SK-N-SH treated with all-trans-retinoic acid at 6 μM for 48 hours (cell line): Measurements from ENCODE around the gene AREL1.
A peak's percentile ranks its signal among the peaks of the same experiment; 100 is the strongest.

ENCODE experiments used
- ATAC-seq: fragments of 200-7000 bp; cut with Tn5 transposase; 3 replicates; pipeline ENCODE4 v1.9.1; 2020; ENCODE audit warnings: mild to moderate bottlenecking, moderate library complexity
- ESRRG ChIP-seq: fragments of 250-450 bp; sonication (Bioruptor Pico); IDR thresholded peaks from 2 replicates; pipeline ENCODE4 v1.6.1; 2021; ENCODE audit warnings: mild to moderate bottlenecking
- GLIS3 ChIP-seq: fragments of 250-450 bp; sonication (Bioruptor Pico); IDR thresholded peaks from 2 replicates; pipeline ENCODE4 v1.5.0; 2020; ENCODE audit warnings: mild to moderate bottlenecking, moderate library complexity
- ISL1 ChIP-seq: fragments of 250-450 bp; sonication (Bioruptor Pico); IDR thresholded peaks from 2 replicates; pipeline ENCODE4 v2.1.2; 2022; ENCODE audit warnings: mild to moderate bottlenecking, moderate library complexity
- OSR1 ChIP-seq: fragments of 250-450 bp; sonication (Bioruptor Pico); IDR thresholded peaks from 2 replicates; pipeline ENCODE4 v1.8.0; 2022; ENCODE audit warnings: moderate library complexity, mild to moderate bottlenecking, inconsistent platforms
- PPARA ChIP-seq: fragments of 250-450 bp; sonication (Bioruptor Pico); IDR thresholded peaks from 2 replicates; pipeline ENCODE4 v1.5.0; 2020; ENCODE audit warnings: mild to moderate bottlenecking, borderline replicate concordance
- RARB ChIP-seq: fragments of 250-450 bp; sonication (Bioruptor Pico); IDR thresholded peaks from 2 replicates; pipeline ENCODE4 v1.8.0; 2021; ENCODE audit warnings: mild to moderate bottlenecking, moderate library complexity
- SNAI2 ChIP-seq: fragments of 250-450 bp; sonication (Bioruptor Pico); IDR thresholded peaks from 2 replicates; pipeline ENCODE4 v1.5.0; 2020; ENCODE audit warnings: mild to moderate bottlenecking, moderate library complexity
- TCF4 ChIP-seq: fragments of 250-450 bp; sonication (Bioruptor Pico); IDR thresholded peaks from 2 replicates; pipeline ENCODE4 v1.8.0; 2021; ENCODE audit warnings: mild to moderate bottlenecking, moderate library complexity, borderline replicate concordance
- TOX ChIP-seq: fragments of 250-450 bp; sonication (Bioruptor Pico); IDR thresholded peaks from 2 replicates; pipeline ENCODE4 v1.8.0; 2021; ENCODE audit warnings: mild to moderate bottlenecking, moderate library complexity, borderline replicate concordance
- ZC3H10 ChIP-seq: fragments of 250-450 bp; sonication (Bioruptor Pico); IDR thresholded peaks from 2 replicates; pipeline ENCODE4 v1.5.1; 2021; ENCODE audit warnings: mild to moderate bottlenecking, moderate library complexity
- ZFP3 ChIP-seq: fragments of 250-450 bp; sonication (Bioruptor Pico); IDR thresholded peaks from 2 replicates; pipeline ENCODE4 v1.5.0; 2020; ENCODE audit warnings: mild to moderate bottlenecking, moderate library complexity
- ZFP30 ChIP-seq: fragments of 450-650 bp; formaldehyde crosslinking; IDR thresholded peaks from 2 replicates; pipeline ENCODE4 v1.5.0; 2022; ENCODE audit warnings: mild to moderate bottlenecking, moderate library complexity
- ZNF565 ChIP-seq: fragments of 450-650 bp; formaldehyde crosslinking; conservative IDR thresholded peaks from 2 replicates; pipeline ENCODE4 v1.5.0; 2020; ENCODE audit warnings: low read depth, mild to moderate bottlenecking, moderate library complexity
- ZNF70 ChIP-seq: fragments of 450-650 bp; formaldehyde crosslinking; IDR thresholded peaks from 2 replicates; pipeline ENCODE4 v1.5.0; 2020; ENCODE audit warnings: mild to moderate bottlenecking, moderate library complexity
- ZNF8 ChIP-seq: fragments of 450-650 bp; formaldehyde crosslinking; IDR thresholded peaks from 2 replicates; pipeline ENCODE4 v1.5.0; 2020; ENCODE audit warnings: mild to moderate bottlenecking, moderate library complexity
- TF ChIP-seq, protein P1 (sequence below): fragments of 250-450 bp; sonication (Bioruptor Pico); IDR thresholded peaks from 2 replicates; pipeline ENCODE4 v1.5.1; 2020; ENCODE audit warnings: low read depth, mild to moderate bottlenecking, moderate library complexity
- TF ChIP-seq, protein P2 (sequence below): fragments of 250-450 bp; sonication (Bioruptor Pico); IDR thresholded peaks from 2 replicates; pipeline ENCODE4 v1.5.0; 2020; ENCODE audit warnings: mild to moderate bottlenecking, moderate library complexity
- TF ChIP-seq, protein P3 (sequence below): fragments of 250-450 bp; sonication (Bioruptor Pico); IDR thresholded peaks from 2 replicates; pipeline ENCODE4 v1.5.1; 2021; ENCODE audit warnings: mild to moderate bottlenecking, moderate library complexity
- TF ChIP-seq, protein P4 (sequence below): fragments of 250-450 bp; sonication (Bioruptor Pico); IDR thresholded peaks from 2 replicates; pipeline ENCODE4 v1.8.0; 2020; ENCODE audit warnings: mild to moderate bottlenecking, moderate library complexity, borderline replicate concordance
- TF ChIP-seq, protein P5 (sequence below): fragments of 250-450 bp; sonication (Bioruptor Pico); IDR thresholded peaks from 2 replicates; pipeline ENCODE4 v1.8.0; 2021; ENCODE audit warnings: low read depth, mild to moderate bottlenecking, moderate library complexity, borderline replicate concordance

AREL1 gene

DNA sequence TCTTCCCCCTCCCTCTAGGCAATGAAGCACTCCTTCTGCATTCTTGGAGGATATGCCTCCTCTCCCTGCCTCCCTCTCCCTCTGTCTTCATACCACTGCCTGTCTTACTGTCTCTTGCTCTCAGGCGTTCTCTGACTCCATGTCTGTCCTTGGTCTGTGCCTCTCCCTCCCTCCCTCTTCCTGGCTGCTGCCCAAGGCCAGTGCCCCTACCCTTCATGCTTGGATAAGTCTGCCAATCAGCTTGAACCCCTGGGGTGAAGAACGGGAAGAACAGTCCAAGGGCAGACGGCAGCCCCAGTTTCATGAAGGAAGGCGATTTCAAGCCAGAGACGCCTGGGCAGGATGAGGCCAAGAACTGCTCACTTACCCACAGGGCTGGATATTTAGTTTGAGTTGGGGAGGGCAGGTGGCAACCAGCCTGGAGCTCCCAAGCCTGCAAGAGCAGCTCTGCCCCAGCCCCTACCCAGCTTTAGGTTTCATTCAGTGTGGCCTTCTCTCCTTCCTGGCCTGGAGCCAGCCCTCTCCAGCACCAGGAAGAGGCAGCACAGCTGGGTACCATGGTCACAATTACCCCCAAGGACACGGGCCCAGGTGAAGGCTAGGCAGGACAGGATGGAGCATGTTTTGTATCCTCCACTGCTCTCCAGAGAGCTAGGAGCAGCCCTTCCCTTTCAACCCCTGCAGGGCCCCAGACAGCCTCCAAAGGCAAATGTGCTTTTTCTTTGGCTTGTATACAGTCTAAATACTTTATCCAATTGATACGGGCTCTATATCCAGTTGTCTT is 65.0 kb downstream of the AREL1 start:
- TF ChIP-seq OSR1 (CRISPR knock-in tag) (no peak), SNAI2 (no peak), ZNF70 (no peak), ZFP30 (CRISPR knock-in tag) (no peak), GLIS3 (CRISPR knock-in tag) (no peak), ESRRG (CRISPR knock-in tag) (no peak), ZNF565 (CRISPR knock-in tag) (no peak), ISL1 (CRISPR knock-in tag) (no peak), ZNF8 (CRISPR knock-in tag) (no peak)
- TF ChIP-seq, protein P1, sequence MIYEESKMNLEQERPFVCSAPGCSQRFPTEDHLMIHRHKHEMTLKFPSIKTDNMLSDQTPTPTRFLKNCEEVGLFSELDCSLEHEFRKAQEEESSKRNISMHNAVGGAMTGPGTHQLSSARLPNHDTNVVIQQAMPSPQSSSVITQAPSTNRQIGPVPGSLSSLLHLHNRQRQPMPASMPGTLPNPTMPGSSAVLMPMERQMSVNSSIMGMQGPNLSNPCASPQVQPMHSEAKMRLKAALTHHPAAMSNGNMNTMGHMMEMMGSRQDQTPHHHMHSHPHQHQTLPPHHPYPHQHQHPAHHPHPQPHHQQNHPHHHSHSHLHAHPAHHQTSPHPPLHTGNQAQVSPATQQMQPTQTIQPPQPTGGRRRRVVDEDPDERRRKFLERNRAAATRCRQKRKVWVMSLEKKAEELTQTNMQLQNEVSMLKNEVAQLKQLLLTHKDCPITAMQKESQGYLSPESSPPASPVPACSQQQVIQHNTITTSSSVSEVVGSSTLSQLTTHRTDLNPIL: no peak
- TF ChIP-seq, protein P2, sequence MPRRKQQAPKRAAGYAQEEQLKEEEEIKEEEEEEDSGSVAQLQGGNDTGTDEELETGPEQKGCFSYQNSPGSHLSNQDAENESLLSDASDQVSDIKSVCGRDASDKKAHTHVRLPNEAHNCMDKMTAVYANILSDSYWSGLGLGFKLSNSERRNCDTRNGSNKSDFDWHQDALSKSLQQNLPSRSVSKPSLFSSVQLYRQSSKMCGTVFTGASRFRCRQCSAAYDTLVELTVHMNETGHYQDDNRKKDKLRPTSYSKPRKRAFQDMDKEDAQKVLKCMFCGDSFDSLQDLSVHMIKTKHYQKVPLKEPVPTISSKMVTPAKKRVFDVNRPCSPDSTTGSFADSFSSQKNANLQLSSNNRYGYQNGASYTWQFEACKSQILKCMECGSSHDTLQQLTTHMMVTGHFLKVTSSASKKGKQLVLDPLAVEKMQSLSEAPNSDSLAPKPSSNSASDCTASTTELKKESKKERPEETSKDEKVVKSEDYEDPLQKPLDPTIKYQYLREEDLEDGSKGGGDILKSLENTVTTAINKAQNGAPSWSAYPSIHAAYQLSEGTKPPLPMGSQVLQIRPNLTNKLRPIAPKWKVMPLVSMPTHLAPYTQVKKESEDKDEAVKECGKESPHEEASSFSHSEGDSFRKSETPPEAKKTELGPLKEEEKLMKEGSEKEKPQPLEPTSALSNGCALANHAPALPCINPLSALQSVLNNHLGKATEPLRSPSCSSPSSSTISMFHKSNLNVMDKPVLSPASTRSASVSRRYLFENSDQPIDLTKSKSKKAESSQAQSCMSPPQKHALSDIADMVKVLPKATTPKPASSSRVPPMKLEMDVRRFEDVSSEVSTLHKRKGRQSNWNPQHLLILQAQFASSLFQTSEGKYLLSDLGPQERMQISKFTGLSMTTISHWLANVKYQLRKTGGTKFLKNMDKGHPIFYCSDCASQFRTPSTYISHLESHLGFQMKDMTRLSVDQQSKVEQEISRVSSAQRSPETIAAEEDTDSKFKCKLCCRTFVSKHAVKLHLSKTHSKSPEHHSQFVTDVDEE (CRISPR knock-in tag): no peak
- TF ChIP-seq, all 23 proteins: peak for 0
- ATAC-seq: peak; percentile 39

DNA sequence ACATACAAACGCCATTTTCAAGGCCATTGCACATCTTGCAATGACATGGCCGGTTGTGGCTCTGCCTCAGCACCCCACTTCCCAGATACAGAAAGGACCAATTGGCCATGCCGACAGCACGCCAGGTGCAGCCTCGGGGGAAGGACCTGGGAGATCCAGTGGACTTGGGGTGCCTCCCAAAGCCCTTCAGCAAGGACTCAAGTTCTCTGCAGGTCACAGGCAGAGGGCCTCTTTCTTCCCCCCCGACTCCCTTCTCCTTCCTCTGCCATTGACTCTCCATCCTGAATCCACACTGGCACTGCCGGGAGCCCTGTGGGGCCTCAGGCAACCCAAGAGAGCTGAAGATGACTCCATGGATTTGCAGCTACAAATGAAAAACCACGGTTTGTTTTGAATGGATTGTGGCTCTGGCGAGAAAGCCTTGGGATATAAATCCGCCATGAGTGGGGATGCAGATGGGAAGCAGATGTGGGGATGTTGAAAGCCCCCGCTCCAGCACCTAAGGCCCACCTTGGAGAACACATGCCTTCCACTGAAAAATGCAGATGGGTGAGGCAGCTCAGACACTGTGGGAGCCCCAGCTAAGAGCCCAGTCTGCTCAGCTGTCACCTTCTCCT is 65.7 kb downstream of the AREL1 start:
- TF ChIP-seq TCF4 (CRISPR knock-in tag): 0 out of 2 replicates have a peak, but pooled peaks have one; percentile 12
- TF ChIP-seq GLIS3 (CRISPR knock-in tag): no peak
- TF ChIP-seq, all 23 proteins: peak for 1
- ATAC-seq: no peak

DNA sequence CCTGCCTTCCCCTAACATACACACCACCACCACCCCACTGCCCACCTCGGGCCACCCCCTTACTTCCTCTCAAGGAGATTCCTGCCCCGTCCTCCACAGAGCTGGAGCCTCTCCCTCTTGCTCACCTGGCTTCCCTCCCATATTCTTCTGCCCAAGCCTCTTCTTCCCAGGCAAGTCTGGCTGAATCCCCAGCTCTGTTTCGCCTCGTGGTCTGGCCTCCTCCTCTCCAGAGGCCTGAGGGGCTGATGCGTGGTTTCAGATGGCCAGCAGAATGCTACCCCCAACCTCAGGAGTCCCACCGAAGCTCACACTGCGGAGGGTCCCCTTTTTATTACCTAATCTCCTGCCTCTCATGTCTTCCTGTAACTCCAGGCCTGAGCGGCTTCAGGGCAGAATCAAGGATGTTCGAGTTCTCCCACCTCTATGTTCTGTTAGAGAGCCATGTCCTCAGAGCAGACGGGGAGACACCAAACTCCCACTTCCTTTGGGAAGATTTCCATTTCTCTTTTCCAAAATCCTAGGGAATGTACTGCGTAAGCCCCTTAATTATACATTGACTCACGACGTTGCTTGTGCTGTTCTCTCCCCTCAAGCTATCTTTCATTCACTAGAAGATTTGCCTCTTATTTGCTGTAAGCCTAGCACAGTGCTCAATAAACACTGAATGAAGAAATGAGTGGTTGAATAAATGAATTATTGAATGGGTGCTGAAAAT is 67.0 kb downstream of the AREL1 start:
- ATAC-seq: no peak
- TF ChIP-seq, protein P3, sequence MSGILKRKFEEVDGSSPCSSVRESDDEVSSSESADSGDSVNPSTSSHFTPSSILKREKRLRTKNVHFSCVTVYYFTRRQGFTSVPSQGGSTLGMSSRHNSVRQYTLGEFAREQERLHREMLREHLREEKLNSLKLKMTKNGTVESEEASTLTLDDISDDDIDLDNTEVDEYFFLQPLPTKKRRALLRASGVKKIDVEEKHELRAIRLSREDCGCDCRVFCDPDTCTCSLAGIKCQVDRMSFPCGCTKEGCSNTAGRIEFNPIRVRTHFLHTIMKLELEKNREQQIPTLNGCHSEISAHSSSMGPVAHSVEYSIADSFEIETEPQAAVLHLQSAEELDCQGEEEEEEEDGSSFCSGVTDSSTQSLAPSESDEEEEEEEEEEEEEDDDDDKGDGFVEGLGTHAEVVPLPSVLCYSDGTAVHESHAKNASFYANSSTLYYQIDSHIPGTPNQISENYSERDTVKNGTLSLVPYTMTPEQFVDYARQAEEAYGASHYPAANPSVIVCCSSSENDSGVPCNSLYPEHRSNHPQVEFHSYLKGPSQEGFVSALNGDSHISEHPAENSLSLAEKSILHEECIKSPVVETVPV (CRISPR knock-in tag): no peak
- TF ChIP-seq ZNF70: no peak
- TF ChIP-seq RARB (CRISPR knock-in tag): no peak
- TF ChIP-seq, protein P1: no peak
- TF ChIP-seq ZNF565 (CRISPR knock-in tag): no peak
- TF ChIP-seq TCF4 (CRISPR knock-in tag): no peak
- TF ChIP-seq, protein P4, sequence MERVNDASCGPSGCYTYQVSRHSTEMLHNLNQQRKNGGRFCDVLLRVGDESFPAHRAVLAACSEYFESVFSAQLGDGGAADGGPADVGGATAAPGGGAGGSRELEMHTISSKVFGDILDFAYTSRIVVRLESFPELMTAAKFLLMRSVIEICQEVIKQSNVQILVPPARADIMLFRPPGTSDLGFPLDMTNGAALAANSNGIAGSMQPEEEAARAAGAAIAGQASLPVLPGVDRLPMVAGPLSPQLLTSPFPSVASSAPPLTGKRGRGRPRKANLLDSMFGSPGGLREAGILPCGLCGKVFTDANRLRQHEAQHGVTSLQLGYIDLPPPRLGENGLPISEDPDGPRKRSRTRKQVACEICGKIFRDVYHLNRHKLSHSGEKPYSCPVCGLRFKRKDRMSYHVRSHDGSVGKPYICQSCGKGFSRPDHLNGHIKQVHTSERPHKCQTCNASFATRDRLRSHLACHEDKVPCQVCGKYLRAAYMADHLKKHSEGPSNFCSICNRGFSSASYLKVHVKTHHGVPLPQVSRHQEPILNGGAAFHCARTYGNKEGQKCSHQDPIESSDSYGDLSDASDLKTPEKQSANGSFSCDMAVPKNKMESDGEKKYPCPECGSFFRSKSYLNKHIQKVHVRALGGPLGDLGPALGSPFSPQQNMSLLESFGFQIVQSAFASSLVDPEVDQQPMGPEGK: no peak
- TF ChIP-seq PPARA (CRISPR knock-in tag): no peak
- no peak for TF ChIP-seq OSR1 (CRISPR knock-in tag)
- no peak for TF ChIP-seq ZC3H10 (CRISPR knock-in tag)
- TF ChIP-seq, protein P5, sequence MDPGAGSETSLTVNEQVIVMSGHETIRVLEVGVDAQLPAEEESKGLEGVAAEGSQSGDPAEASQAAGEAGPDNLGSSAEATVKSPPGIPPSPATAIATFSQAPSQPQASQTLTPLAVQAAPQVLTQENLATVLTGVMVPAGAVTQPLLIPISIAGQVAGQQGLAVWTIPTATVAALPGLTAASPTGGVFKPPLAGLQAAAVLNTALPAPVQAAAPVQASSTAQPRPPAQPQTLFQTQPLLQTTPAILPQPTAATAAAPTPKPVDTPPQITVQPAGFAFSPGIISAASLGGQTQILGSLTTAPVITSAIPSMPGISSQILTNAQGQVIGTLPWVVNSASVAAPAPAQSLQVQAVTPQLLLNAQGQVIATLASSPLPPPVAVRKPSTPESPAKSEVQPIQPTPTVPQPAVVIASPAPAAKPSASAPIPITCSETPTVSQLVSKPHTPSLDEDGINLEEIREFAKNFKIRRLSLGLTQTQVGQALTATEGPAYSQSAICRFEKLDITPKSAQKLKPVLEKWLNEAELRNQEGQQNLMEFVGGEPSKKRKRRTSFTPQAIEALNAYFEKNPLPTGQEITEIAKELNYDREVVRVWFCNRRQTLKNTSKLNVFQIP (CRISPR knock-in tag): no peak
- TF ChIP-seq ZFP30 (CRISPR knock-in tag): no peak
- TF ChIP-seq, protein P2 (CRISPR knock-in tag): no peak
- no peak for TF ChIP-seq GLIS3 (CRISPR knock-in tag)
- TF ChIP-seq ZFP3 (CRISPR knock-in tag): no peak
- no peak for TF ChIP-seq TOX
- no peak for TF ChIP-seq ZNF8 (CRISPR knock-in tag)
